ENCODE results near the gene KCND3.
"Not testable (repeated sequence)": the region's sequence is repeated elsewhere in the genome, so short reads cannot be mapped to it uniquely, and the experiment has no call there.

KCND3 gene

GRCh38 chr1:111802110-111802509 is 187.4 kb downstream of the KCND3 start:
- no peak for DNase-seq

GRCh38 chr1:111801071-111801850 is 188.2 kb downstream of the KCND3 start:
- DNase-seq, result no peak

GRCh38 chr1:111799722-111800121 is 189.7 kb downstream of the KCND3 start:
- DNase-seq, result not testable (repeated sequence)

GRCh38 chr1:111798580-111798979 is 190.9 kb downstream of the KCND3 start:
- no peak for DNase-seq

- no peak for DNase-seq
Observed at GRCh38 chr1:111795401-111795800, 194.1 kb downstream of the KCND3 start.

- DNase-seq, result no peak
Observed at GRCh38 chr1:111793923-111794322, 195.5 kb downstream of the KCND3 start.

GRCh38 chr1:111792249-111792648 is 197.2 kb downstream of the KCND3 start:
- DNase-seq, result no peak

- no peak for DNase-seq
Observed at GRCh38 chr1:111791776-111792175, 197.7 kb downstream of the KCND3 start.

GRCh38 chr1:111789666-111790316 is 199.7 kb downstream of the KCND3 start:
- no peak for DNase-seq

GRCh38 chr1:111789142-111789541 is 200.3 kb downstream of the KCND3 start:
- no peak for DNase-seq

- DNase-seq, result no peak
Observed at GRCh38 chr1:111786669-111787207, 202.7 kb downstream of the KCND3 start.

GRCh38 chr1:111784273-111784901 is 205.1 kb downstream of the KCND3 start:
- DNase-seq, result no peak

- no peak for DNase-seq
Observed at GRCh38 chr1:111779546-111779945, 209.9 kb downstream of the KCND3 start.

- no peak for DNase-seq
Observed at GRCh38 chr1:111778541-111779051, 210.9 kb downstream of the KCND3 start.

GRCh38 chr1:111778066-111778465 is 211.4 kb downstream of the KCND3 start:
- no peak for DNase-seq

- no peak for DNase-seq
Observed at GRCh38 chr1:111777301-111777700, 212.2 kb downstream of the KCND3 start.

- DNase-seq, result no peak
Observed at GRCh38 chr1:111776861-111777260, 212.6 kb downstream of the KCND3 start.

- DNase-seq, result no peak
Observed at GRCh38 chr1:111776391-111776790, 213.1 kb downstream of the KCND3 start.

GRCh38 chr1:111775966-111776365 is 213.5 kb downstream of the KCND3 start:
- no peak for DNase-seq

GRCh38 chr1:111770916-111771315 is 218.6 kb downstream of the KCND3 start:
- DNase-seq, result no peak

GRCh38 chr1:111769517-111770146 is 219.8 kb downstream of the KCND3 start:
- DNase-seq, result peak; percentile 52

- DNase-seq, result no peak
Observed at GRCh38 chr1:111768625-111769024, 220.8 kb downstream of the KCND3 start.

- no peak for DNase-seq
Observed at GRCh38 chr1:111768023-111768422, 221.4 kb downstream of the KCND3 start.

Data from activated CD4-positive, alpha-beta T cell treated with anti-CD3 and anti-CD28 coated beads for 48 hours (primary cell).